Stimulated activated naive CD8-positive, alpha-beta T cell treated with anti-CD3 and anti-CD28 coated beads, Interleukin-15, Interleukin-2, amounts not matched to agents 100 U/mL and 50 U/mL, for 24 hours (primary cell): Measurements from ENCODE around the gene ZBED5.

Source experiments
- ATAC-seq: fragments of 150-1000 bp; cut with Tn5 transposase; one replicate; pipeline ENCODE4 v1.10.0; 2021
- DNase-seq: peaks from one replicate; pipeline ENCODE4 v3.0.0; 2021

The ZBED5 gene

DNA sequence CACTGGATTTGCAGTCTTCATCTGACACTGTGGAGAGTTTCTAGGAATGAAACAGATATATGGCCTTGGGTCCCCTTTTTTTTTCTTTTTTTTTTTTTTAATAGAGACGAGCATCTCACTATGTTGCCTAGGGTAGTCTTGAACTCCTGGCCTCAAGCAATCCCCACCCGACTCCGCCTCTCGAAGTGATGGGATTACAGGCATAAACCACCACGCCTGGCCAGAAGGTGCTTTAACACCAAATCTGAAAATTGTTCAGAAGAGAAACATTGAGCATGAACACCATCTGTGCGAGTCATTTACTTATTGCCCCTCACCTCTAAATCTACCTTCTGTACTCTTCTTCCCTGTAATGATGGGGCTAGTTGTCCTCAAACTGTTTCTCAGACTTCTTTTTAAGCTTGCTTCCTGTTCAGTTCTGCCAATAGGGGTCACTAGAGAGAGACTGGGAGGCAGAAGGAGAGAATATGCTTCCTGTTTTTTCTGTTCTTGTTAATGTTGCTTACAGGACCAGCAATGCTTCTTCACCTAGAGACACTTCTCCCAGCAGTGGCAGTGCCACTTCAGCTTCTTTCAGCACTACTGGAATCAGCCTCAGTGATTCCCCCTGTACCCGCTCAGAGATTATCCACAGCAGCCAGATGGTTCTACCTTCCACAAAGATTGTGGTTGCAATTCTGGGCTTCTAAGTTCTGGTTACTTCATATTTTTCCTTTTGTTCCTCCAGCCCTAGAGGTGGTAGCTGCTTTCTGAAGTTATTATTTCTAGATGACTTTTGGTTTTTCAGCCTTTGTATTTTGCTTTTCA lies 20.8 kb upstream of the ZBED5 start:
- ATAC-seq (peak; percentile 55), DNase-seq (no peak)

DNA sequence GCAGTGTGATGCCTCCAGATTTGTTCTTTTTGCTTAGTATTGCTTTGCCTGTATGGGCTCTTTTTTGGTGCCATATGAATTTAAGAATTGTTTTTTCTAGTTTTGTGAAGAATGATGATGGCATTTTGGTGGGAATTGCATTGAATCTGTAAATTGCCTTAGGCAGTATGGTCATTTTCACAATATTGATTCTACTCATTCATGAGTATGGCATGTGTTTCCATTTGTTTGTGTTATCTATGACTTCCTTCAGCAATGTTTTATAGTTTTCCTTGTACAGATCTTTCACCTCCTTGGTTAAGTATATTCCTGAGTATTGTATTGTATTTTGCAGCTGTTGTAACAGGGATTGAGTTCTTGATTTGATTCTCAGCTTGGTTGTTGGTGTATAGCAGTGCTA lies 18.3 kb upstream of the ZBED5 start:
- DNase-seq = no peak
- ATAC-seq = no peak

DNA sequence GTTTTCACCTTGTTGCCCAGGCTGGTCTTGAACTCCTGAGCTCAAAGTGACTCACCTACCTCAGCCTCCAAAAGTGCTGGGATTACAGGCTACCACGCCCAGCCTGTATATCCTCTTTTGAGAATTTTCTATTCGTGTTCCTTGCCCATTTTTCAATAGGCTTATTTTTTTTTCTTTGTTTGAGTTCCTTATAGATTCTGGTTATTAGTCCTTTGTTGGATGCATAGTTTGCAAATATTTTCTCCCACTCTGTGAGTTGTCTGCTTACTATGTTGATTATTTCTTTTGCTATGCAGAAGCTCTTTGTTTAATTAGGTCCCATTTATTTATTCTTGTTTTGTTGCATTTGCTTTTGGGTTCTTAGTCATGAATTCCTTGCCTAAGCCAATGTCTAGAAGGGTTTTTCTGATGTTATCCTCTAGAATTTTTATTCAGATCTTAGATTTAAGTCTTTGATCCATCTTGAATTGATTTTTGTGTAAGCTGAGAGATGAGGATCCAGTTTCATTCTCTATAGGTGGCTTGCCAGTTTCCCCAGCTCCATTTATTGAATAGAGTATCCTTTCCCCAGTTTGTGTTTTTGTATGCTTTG lies 17.7 kb upstream of the ZBED5 start:
- ATAC-seq = no peak
- no peak for DNase-seq

DNA sequence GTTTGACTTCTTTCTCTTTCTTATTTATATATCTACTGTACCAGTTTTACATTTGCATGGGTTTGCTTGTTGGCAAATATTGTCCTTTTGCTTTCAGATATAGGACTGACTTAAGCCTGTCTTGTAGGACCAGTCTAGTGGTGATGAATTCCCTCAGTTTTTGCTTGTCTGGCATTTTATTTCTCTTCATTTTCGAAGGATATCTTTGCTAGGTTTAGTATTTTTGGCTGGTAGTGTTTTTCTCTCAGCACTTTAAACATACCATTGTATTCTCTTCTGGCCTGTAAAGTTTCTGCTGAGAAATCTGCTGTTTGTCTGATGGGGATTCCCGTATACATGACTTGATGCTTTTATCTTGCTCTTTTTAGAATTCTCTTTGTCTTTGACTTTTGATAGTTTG lies 14.2 kb upstream of the ZBED5 start:
- no peak for DNase-seq
- ATAC-seq = no peak

DNA sequence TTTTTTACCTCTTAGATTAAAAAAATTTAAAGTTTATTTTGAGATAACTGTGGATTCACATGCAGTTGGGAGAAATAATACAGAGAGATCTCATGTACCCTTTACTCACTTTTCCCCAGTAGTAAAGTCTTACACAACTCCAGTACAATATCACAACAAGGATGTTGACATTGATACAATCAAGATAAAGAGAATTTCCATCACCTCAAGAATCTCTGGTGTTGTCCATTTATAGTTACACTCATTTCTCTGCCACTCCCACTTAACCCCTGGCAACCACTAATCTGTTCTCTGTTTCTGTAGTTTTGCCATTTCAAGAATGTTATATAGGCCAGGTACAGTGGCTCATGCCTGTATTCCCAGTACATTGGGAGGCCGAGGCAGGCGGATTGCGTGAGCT lies 10.5 kb upstream of the ZBED5 start:
- no peak for DNase-seq

DNA sequence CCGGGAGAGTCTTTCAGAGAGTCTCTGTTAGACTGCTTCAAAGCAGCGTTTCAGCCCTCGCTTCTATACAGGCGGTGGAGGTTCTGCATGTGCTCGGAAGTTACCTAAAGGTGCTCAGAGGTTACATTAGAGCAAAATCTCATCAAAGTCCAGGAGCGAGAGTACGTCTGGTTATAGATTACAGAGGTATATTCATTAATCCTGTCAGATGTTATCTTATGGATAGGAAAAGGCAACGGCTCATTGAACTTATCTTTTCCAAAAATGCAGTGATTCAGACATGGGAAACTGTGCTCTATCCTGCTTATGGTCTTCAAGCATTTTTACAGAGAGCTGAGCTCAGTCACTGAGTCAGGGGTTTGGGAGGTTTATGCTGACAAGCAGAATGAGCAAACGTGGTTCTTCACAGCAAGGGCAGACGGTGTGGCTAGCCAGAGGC lies 9.1 kb upstream of the ZBED5 start:
- ATAC-seq (peak; percentile 19), DNase-seq (no peak)

More for the DNA sequence above, 10.5 kb upstream of the ZBED5 start:
- peak; percentile 55 for ATAC-seq

DNA sequence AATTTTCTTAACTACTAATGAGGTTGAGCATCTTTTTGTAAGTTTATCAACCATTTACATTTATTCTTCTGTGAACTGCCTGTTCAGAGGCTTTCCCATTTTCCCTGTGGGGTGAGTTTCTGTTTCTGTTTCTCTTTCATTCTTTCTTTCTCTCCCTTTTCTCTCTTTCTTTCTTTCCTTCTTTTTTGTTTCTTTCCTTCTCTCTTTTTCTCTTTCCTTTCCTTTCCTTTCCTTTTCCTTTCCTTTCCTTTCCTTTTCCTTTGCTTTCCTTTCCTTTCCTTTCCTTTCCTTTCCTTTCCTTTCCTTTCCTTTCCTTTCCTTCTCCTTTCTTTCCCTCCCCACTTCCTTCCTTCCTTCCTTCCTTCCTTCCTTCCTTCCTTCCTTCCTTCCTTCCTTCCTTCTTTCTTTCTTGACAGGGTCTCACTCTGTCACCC lies 8.0 kb upstream of the ZBED5 start:
- ATAC-seq = no peak

DNA sequence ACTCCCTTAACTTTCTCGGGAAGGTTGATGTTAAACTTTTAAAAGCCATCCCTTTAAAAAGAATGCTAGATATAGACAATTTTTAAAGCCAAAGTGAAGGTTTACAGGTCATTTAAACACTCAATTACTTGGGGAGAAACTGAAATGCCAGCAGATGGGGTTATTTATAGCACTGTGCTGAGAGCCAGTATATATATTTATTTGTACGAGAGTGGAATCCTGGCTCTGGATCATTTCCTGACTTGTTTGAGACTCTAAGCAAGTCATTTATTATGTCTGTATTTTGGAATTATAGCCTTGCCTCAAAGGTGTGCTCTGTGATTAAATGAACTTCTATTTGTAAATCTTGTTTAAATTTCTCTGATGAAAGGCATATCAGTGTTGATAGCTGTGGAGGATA lies 6.8 kb upstream of the ZBED5 start:
- ATAC-seq = no peak
- no peak for DNase-seq

More for the DNA sequence above, 8.0 kb upstream of the ZBED5 start:
- DNase-seq = no peak

DNA sequence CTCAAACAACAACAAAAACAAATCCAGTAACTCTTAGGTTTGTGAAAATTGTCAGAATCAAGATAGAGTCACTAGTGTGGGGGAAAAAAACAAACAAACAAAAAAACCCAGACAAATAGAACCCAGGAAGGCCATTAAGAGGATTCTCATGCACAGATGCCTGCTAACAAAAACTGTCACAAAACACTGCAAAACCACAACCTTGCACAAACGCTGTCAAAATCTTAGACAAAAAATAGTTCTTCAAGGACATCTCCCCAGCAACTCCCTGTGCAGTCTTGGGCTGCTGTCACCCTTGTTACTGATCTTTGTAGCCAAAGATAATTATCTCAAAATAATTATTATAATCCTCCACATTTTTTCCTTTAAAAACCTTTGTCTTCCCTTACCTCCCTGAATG lies 4.6 kb upstream of the ZBED5 start:
- ATAC-seq = no peak
- DNase-seq = no peak

DNA sequence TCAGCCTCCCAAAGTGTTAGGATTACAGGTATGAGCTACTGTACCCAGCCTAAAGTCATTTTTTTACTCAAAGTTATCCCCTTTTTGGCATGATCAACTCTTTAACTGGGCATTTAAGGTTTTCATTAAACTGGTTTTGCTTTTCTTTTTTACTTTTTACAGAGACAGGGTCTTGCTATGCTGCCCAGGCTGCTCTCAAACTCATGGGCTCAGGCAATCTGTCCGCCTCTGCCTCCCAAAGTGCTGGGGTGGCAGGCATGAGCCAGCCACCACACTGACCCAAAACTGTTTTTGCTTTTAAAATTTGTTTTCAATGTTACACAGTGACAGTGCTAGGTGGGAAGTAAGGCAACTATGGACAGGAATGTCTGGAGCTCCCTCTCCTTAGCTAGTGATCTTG lies 3.9 kb upstream of the ZBED5 start:
- DNase-seq (no peak), ATAC-seq (no peak)

DNA sequence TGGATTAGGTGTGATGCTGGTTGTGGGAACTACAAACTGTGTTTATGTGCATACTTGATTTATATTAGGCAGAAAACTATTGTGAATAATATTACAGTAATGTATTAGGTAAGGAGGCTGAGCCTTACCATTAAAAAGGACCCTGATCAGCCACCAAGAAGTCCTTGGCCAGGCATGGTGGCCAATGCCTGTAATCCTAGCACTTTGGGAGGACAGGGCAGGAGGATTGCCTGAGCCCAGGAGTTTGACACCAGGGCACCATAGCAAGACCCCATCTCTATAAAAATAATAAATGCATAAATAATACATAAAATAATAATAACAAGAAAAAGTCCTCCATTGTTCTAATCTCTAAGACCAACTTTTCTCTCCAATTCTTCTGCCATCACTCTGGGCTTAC lies 3.2 kb upstream of the ZBED5 start:
- no peak for ATAC-seq

DNA sequence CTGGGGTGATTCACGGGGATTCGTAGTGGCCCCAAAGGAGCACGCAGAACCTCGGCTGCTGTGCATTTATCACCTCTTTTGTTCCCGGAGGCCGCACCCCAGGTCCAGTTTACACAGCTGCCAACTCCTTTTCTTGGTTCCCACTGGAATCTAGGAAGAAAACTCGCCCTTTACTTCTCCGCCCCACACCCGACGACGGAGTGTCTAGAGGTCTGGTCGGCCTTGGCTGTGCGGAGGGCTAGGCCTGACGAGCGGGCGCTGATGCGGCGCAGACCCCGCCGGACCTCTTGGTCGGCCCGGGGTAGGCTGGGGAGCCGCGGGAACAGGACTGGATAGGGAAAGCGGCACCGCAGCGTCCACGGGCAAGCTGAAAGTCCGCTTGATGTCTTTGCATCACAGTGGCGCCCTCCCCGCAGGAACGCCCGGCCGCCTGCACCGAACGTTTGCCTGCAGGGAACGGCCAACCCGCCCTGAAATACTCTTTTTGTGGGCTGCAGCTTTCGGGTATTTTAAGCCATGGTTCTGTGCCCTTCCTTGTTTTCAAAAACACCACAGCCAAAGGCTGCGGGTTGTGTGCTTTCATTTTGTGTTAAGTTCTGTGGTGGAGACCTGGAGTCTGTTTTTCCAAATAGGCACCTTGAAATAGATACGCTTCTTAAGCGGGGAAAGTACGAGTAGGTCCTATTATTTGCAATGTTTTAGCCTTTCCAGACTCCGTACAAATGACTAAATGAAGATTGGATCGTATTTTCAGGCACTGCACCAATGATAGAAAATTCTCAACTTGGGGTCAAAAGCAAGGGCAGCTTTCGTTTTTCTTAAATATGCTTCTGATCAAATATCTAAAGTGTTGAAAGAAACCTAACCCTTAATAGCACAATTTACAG lies 829 bp upstream of the ZBED5 start:
- ATAC-seq = peak; percentile 19
- DNase-seq = peak; percentile 59

More for the DNA sequence above, 3.2 kb upstream of the ZBED5 start:
- DNase-seq = no peak

DNA sequence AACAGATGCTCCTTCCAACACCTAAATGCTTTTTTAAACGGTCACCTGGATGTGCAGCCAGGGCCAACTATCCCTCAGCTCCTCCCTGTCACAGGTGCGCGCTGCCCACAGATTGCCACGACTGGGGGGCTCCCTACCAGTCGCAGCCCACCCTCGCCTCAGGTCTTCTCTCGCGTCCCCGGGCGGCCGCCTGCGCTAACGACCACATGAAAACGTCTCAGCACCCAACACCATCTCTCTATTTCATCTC lies 469 bp downstream of the ZBED5 start:
- no peak for DNase-seq
- peak; percentile 8 for ATAC-seq

DNA sequence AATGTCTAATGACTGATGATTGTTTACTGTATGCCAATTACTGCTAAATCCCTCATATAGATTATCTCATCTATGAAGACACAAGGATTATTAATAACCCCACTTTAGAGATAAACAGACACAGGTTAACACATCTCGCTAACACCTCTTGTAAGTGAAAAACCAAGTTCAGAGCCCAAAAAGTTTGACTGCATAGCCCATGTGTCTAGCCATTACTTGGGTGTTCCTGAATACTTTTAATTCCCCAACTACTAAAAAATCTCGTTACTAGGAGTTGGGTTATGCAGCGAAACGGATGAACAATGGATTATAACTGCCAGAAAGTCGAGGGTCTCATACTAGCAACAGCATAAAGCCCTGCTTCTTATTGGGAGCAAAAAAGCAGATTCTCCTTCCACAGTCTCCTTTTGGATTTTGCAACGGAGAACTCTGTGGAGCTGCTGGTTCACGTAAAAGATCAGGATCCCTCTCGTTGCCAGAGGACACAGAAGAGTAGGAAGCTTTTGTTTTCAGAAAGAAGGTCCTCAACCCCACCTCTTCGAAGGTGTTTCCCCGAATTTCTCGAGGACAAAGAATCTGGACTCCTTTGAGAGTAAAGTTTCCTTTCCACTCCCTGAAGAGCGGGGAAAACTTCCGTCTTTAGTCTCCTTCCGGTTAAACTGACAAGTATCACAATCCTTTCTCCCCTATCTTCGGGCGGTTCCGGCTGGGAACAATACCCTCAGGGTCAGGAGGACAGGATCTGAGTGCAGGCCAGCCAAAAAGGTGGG lies 979 bp downstream of the ZBED5 start:
- no peak for ATAC-seq
- no peak for DNase-seq

DNA sequence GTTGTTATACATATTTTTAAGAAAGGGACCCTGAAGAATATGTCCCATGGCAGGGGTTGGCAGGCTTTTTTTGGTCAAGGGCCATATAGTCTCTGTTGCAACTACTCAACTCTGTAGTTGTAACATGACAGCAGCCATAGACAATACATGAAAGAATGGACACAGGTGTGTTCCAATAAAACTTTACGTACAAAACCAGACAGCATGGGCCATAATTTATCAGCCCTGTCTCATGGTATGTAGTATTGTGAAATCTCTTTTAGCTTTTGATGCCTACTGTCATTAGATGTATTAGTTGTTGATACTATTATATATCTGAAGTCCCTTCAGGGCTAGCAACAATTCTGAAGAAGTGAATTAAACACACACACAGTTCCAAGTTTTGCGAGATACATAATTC lies 2.6 kb downstream of the ZBED5 start:
- DNase-seq = no peak

DNA sequence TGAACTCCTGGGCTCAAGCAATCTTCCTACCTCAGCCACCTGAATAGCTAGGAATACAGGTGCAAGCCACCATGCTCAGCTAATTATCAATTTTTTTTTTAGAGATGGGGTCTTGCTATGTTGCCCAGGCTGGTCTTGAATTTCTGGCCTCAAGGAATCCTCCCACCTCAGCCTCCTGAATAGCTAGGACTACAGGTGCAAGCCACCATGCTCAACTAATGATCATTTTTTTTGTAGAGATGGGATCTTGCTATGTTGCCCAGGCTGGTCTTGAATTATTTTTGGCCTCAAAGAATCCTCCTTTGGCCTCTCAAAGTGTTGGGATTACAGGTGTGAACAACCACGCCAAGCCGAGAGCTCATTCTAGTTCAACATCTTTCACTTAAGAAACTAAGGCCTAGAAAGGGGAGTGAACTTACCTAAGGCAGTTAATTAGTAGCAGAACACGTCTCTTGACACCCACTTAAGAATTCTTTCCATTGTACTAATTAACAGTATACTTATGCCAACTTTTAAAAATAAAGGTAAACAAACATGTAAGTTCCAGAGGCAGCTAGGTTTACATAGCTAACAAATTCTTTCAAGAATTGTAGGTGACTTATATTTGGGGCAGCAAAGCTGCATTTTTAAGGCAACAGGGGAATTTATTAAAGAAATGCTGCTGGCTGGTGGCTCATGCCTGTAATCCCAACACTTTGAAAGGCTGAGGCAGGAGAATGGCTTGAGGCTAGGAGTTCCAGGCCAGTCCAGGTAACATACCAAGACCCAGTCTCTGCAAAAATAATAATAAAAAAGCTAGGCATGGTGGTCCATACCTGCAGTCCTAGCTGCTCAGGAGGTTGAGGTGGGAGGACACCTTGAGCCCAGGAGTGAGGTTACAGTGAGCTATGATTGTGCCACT lies 9.6 kb downstream of the ZBED5 start:
- ATAC-seq = no peak

More for the DNA sequence above, 2.6 kb downstream of the ZBED5 start:
- ATAC-seq = no peak

DNA sequence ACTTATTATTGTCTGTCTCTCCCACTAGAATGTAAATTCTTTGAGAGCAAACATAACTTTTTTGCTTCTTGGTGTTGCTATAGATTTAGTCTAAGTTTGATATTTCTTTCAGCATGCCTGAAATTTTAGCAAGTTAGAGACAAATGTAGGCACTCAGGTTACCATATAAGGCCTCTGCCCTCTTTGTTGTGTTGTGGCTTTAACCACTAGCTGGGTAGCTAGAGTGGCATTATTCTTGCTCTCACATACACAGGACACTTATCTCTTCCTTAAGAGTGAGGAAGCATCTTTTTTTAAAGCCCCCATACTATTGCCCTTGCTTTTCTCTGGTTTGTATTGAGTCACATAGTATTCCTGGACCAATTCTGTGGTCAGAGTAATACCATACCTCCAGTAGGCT lies 11.2 kb downstream of the ZBED5 start:
- ATAC-seq (no peak), DNase-seq (no peak)

More for the DNA sequence above, 9.6 kb downstream of the ZBED5 start:
- no peak for DNase-seq

DNA sequence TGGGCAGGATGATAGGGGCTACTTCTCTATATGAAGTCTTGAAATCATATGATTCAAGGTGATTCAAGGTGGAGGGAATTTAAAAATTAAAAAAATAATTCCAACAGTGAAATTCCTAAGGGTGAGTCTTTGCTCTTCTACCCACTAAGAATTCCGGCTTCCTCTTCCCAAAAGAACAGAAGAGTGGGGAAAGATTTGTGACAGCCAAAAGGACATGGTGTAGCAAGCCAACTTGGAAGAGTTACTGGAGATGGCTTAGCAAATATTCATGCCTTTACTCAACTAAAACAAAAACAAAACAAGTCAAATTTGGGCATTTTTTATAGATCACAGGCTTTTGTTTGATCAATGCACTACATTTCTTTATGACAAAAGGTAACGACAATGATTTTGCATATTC lies 12.3 kb downstream of the ZBED5 start:
- DNase-seq = no peak
- no peak for ATAC-seq

DNA sequence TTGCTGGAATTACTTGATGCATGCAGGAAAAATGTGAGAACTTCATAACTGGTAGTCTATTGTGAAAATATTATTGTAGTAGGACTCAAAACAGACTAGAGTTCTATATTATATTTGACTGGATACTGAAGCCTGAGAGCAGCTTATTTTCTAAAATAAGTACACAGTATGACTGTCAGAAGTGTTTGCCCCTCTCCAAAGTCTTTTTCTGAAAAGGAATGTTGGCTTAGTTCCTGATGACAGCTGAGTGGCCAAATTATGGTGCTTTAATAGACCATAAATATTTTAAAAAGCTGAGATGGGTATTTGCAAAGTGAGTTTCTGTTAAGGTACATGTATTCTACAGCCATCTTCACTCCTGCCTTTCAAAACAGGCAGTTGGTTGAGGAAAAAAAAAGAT lies 13.1 kb downstream of the ZBED5 start:
- DNase-seq (no peak), ATAC-seq (no peak)

DNA sequence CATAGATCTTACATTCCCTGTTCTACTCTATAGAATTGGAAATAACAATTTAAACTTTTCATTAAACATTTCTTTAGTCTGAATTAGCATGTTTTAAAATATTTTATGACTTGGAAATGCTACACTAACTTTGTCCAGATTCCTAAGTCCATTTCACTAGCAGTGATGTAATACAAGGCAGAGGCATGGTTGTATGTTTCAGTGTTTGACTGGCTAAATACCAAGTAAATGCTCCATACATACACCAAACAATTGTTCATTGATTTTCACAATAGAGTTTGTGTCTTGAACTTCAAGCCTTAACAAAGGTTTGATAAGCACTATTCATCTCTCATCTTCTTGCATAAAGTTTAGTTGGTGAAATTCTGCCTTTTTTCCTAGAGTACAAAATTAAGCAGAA lies 13.5 kb downstream of the ZBED5 start:
- no peak for ATAC-seq
- DNase-seq = no peak

DNA sequence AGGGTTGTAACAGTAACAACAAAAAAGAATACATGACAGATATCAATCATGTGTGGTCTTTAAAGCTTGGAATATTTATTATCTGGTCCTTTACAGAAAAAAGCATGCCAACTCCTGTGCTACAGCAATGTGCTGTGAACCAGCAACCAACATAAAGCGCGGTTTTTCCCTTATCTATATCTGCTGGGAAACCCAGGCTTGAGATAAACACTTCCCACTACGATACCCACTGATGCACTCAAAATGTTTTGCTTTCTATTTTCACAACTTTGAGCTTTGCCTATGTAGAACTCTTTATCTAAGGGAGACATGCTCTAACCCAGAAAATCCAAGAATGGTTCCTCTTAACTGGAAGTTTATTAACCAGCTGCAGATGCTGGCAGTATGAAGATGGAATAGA lies 19.0 kb downstream of the ZBED5 start:
- ATAC-seq = no peak
- no peak for DNase-seq
